GM18517 (cell line): ENCODE data around the gene CLBA1.

ENCODE experiments used
- ATAC-seq: cut with Tn5 transposase; IDR thresholded peaks from one replicate; pipeline ENCODE4 v1.9.1; 2021; ENCODE audit warnings: mild to moderate bottlenecking, moderate library complexity; ENCODE audit not compliant: unreplicated experiment

The CLBA1 gene

DNA sequence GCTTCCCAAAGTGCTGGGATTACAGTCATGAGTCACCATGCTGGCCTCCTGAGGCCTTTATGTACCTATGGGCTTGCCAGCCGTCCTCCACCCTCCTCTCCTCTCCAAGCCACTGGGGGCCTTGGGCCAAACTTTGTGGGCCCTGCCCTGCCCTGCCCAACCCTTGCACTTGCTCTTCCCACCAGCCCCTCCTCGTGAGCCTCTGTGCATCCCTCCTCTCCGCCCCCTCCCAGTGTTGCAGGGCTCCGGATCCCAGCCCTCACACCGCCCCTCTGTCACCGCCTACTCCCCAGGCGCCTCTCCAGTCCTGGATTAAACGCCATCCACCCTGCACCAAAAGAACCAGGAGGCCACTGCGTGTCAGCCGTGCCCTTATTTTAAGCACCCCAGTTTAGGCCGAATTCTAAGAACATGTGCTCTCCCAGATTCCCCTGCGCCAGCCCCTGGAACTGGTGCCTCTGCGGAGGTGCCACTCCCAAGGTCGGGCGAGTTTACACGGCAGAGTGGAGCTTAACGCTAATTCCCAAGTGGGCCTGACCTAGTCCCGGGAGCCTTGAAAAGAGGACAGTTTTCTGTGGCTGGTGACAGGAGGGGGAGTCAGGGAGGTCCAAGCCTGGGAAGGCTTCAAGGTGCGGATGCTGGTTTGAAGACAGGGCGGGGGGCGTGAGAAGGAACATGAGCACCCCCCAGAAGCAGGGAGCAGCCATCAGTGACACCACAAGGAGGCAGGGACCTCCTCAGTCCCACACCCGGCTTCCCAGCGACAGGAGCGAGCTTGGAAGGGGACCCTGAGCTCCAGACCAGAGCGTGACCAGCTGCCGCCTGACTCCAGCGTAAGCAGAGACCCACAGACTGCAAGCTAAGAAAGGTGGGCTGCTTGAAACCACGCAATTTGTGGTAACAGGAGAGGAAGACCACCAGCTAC lies 56.5 kb downstream of the CLBA1 start:
- no peak for ATAC-seq

- no peak for ATAC-seq
Observed at GRCh38 chr14:105042813-105043212, 57.2 kb downstream of the CLBA1 start.

DNA sequence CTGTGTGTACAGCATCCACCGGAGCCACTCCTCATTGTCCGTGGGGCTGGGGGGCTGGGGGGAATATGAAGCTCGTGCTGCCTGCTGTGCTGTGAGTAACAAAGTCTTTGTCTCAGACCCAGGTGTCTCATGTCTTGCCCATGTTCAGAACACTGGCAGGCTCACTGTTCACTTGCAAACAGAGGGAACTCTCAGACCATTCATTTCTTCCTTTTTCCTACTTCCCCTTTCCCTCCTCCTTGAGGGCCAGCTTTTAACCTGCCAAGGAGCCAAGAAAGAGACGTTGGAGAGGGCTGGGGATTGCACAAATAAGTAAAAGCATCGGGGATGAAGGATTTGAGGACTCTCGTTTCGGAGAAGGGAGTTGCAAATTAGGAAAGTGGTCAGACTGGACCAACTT lies 58.1 kb downstream of the CLBA1 start:
- no peak for ATAC-seq
